Vagina (tissue), 2 donors: ENCODE measurements around the gene P2RX6.

Experiments used
- CTCF ChIP-seq, 3 experiments: fragments of 450-650 bp in 2 of 3; fragments of 200-600 bp in 1 of 3; sonication (generic) in 1 of 3; IDR thresholded peaks; one replicate each; pipeline ENCODE4 v1.5.1; 2017 to 2019; ENCODE audit warnings: antibody characterized with exemption in 3 of 3, mild to moderate bottlenecking in 2 of 3, moderate library complexity in 2 of 3
- POLR2A ChIP-seq, 2 donors: fragments of 450-650 bp; IDR thresholded peaks; one replicate each; pipeline ENCODE4 v1.6.1; 2017; ENCODE audit warnings: antibody characterized with exemption in 2 of 2, mild to moderate bottlenecking in 2 of 2, moderate library complexity in 2 of 2

GRCh38 chr22:21041937-21042336 lies 27.0 kb downstream of the P2RX6 start:
- TF ChIP-seq CTCF (IDR thresholded peaks at IDR 0.05) (no peak), POLR2A (IDR thresholded peaks at IDR 0.05) (no peak)
